Activated CD8-positive, alpha-beta T cell treated with anti-CD3 and anti-CD28 coated beads, Interleukin-2, amount 10 ng/mL, durations not matched to agents 7 days and 5 days (primary cell): ENCODE results near the gene RBM15B. TPM values are rescaled to one million over a fixed set of nuclear protein-coding genes. Genes with fewer than 3 reads are reported as not detected.
"Not testable (repeated sequence)": the region's sequence is repeated elsewhere in the genome, so short reads cannot be mapped to it uniquely, and the experiment has no call there.

ENCODE experiments used
- ATAC-seq: fragments of 150-1000 bp; cut with Tn5 transposase; one replicate; pipeline ENCODE4 v1.10.0; 2021; ENCODE audit warnings: moderate library complexity
- CTCF ChIA-PET: fragments of 350-600 bp; sonication (Branson Sonifier 250); formaldehyde crosslinking; loops from one replicate; lab custom pipeline; 2021; ENCODE audit warnings: antibody characterized with exemption; lab: Charles Lee
- POLR2A ChIA-PET: fragments of 350-600 bp; sonication (Branson Sonifier 250); formaldehyde crosslinking; loops from one replicate; lab custom pipeline; 2021; ENCODE audit warnings: antibody characterized with exemption; lab: Charles Lee
- DNase-seq: peaks from one replicate; pipeline ENCODE4 v3.0.0-alpha.2; 2020
- H3K27ac Mint-ChIP-seq: one replicate; pipeline ENCODE4 v1.8.0; 2021; ENCODE audit warnings: mild to moderate bottlenecking, mixed read lengths
- H3K27me3 Mint-ChIP-seq: one replicate; pipeline ENCODE4 v1.8.0; 2021; ENCODE audit warnings: low read depth, mixed read lengths
- H3K36me3 Mint-ChIP-seq: one replicate; pipeline ENCODE4 v1.8.0; 2021; ENCODE audit warnings: low read depth, mixed read lengths
- H3K4me1 Mint-ChIP-seq: one replicate; pipeline ENCODE4 v1.8.0; 2021; ENCODE audit warnings: low read depth, mixed read lengths
- H3K4me3 Mint-ChIP-seq: one replicate; pipeline ENCODE4 v1.8.0; 2021; ENCODE audit warnings: mild to moderate bottlenecking, mixed read lengths
- H3K9me3 Mint-ChIP-seq: one replicate; pipeline ENCODE4 v1.8.0; 2022; ENCODE audit warnings: mixed read lengths; ENCODE audit not compliant: insufficient read depth
- total RNA-seq, 2 experiments: library from RNA; stranded (reverse); gene quantifications; one replicate each; pipeline ENCODE4 v1.2.3, GENCODE V29; 2021

Gene RBM15B
- total RNA-seq, 2 experiments from 2014 or later, result 30.7 to 30.8 TPM

DNA sequence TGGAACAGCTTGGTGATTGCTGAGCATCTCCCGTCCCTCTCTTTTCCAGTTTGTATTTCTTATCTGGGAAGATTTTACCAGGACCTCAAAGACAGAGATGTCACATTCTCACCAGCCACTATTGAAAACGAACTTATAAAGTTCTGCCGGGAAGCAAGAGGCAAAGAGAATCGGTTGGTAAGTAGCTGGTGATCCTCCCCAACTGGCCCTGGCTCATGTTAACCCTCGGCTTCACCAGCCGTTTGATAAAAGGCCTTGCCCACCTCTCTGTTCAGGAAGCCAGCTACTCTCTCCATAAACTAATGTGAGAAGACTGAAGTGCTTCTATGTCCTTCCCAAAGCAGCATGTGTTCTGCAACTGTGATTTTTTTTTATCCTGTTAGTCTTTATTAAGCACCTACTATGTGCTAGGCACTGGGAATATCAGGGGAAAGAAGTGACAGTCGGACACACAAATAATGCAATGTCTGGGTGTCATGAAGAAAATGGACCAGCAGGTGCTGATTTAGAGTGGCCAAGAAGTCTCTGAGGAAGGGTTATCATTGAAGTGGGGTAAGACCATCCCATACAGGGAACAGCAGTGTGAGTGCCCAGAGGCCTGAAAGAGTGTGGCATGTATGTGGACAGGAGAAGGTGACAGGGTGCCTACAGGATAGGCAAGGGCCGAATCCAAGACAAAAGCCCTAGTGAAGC is 4.8 kb upstream of the RBM15B start:
- H3K27ac Mint-ChIP-seq, result peak overlapping the region; percentile 99
- CTCF ChIA-PET, result interaction anchor here (0.7 to 8.4 kb wide), 14 partner anchors 15 to 814 kb away, joined by 3 to 106 read pairs (median 4); partner anchors contain the start of genes DOCK3 and MAPKAPK3
- ATAC-seq, result no peak
- H3K9me3 Mint-ChIP-seq, result no peaks in the 10 kb centered on the region
- peak overlapping the region; percentile 100 for H3K4me3 Mint-ChIP-seq
- no peak for DNase-seq
- H3K36me3 Mint-ChIP-seq, result peaks cover 49% of the 10 kb centered on the region
- POLR2A ChIA-PET, result interaction anchor here (0.8 to 4.0 kb wide), 12 partner anchors 9 to 795 kb away, joined by 3 to 18 read pairs (median 4); partner anchors contain the start of genes DCAF1 and MAPKAPK3
- peaks cover 62% of the 10 kb centered on the region for H3K4me1 Mint-ChIP-seq
- no peaks in the 10 kb centered on the region for H3K27me3 Mint-ChIP-seq

DNA sequence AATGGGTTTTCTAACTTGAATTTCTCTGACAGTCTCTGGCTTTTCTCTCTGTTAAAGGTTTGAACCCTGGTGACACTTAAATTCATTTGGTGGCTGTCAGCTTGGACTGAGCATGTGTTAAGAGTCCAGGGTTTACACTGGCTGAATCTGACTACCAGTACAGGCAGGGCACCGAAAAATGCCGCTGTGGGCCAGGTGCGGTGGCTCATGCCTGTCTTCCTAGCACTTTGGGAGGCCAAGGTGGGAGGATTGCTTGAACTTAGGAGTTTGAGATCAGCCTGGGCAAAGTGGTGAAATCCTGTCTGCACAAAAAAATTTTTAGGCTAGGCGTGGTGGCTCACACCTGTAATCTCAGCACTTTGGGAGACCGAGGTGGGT is 4.2 kb upstream of the RBM15B start:
- ATAC-seq (no peak), DNase-seq (no peak)
- H3K36me3 Mint-ChIP-seq, result peaks cover 49% of the 10 kb centered on the region
- ChIA-PET POLR2A (interaction anchor here (4.0 kb wide), 1 partner anchor 113 kb away, joined by 18 read pairs; the partner anchor contains the start of gene DCAF1), CTCF (interaction anchor here (1.2 to 8.4 kb wide), 4 partner anchors 112 to 777 kb away, joined by 3 to 106 read pairs (median 4); partner anchors contain the start of genes DOCK3 and MAPKAPK3)
- peak overlapping the region; percentile 99 for H3K27ac Mint-ChIP-seq
- H3K4me3 Mint-ChIP-seq, result peak overlapping the region; percentile 100
- peaks cover 62% of the 10 kb centered on the region for H3K4me1 Mint-ChIP-seq
- H3K9me3 Mint-ChIP-seq, result no peaks in the 10 kb centered on the region
- no peaks in the 10 kb centered on the region for H3K27me3 Mint-ChIP-seq

DNA sequence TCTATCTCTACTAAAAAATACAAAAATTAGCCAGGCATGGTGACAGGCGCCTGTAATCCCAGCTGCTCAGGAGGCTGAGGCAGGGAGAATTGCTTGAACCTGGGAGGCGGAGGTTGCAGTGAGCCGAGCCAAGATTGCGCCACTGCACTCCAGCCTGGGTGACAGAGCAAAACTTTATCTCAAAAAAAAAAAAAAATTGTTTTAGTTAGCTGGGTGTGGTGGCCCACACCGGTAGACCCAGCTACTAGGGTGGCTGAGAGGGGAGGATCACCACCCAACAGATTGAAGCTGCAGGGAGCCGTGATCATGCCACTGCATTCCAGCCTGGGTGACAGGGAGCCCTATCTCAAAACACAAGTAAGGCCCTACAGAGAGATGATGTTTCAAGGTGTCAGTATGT is 3.8 kb upstream of the RBM15B start:
- ChIA-PET POLR2A (interaction anchor here (4.0 kb wide), 1 partner anchor 113 kb away, joined by 18 read pairs; the partner anchor contains the start of gene DCAF1), CTCF (interaction anchor here (0.6 to 8.4 kb wide), 6 partner anchors 47 to 777 kb away, joined by 3 to 106 read pairs (median 6); partner anchors contain the start of gene MAPKAPK3)
- not testable (repeated sequence) for DNase-seq, ATAC-seq, H3K9me3 Mint-ChIP-seq, H3K27me3 Mint-ChIP-seq
- peak overlapping the region; percentile 100 for H3K4me3 Mint-ChIP-seq
- H3K4me1 Mint-ChIP-seq, result peaks cover 64% of the 10 kb centered on the region
- H3K27ac Mint-ChIP-seq, result peak overlapping the region; percentile 99
- H3K36me3 Mint-ChIP-seq, result peaks cover 51% of the 10 kb centered on the region

DNA sequence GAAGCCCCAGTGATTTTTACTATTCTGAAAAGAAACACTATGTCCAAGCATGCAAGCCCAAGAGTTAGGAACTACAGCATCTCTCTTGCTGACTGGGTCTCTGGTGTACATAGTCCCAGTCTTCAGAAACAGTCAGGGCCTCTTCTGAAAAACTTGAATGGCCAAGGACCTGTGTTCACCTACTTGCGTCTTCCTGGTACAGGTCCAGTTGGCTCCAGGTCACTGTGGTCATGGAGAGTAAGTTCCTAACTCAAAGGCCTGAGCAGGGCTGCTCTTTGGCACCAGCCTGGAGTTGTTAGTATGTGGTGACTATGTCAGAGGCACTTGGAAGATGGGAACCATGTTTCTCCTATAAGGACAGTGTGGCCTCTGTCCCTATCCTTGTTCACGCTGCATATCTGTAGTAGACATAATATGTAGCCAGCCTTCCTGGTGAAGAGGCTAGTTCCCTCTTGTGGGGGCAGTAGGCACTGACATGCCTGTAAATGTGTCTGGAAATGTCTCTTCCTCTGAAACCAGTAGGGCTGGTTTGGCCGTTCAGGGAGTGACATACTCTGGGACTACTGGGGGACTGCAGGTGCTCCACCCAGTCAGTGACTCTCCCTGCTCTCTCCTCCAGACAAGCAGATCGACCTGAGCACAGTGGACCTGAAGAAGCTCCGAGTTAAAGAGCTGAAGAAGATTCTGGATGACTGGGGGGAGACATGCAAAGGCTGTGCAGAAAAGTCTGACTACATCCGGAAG is 2.6 kb upstream of the RBM15B start:
- Mint-ChIP-seq H3K27ac (peak overlapping the region; percentile 20), H3K9me3 (no peaks in the 10 kb centered on the region), H3K4me3 (peak overlapping the region; percentile 9), H3K4me1 (peaks cover 69% of the 10 kb centered on the region), H3K27me3 (no peaks in the 10 kb centered on the region), H3K36me3 (peaks cover 58% of the 10 kb centered on the region)
- DNase-seq, result no peak
- no peak for ATAC-seq
- POLR2A ChIA-PET, result no interaction called here
- CTCF ChIA-PET, result interaction anchor here (1.0 to 8.4 kb wide), 24 partner anchors 8 to 819 kb away, joined by 3 to 106 read pairs (median 8); partner anchors contain the start of genes DCAF1, HEMK1, MAPKAPK3 and TEX264

DNA sequence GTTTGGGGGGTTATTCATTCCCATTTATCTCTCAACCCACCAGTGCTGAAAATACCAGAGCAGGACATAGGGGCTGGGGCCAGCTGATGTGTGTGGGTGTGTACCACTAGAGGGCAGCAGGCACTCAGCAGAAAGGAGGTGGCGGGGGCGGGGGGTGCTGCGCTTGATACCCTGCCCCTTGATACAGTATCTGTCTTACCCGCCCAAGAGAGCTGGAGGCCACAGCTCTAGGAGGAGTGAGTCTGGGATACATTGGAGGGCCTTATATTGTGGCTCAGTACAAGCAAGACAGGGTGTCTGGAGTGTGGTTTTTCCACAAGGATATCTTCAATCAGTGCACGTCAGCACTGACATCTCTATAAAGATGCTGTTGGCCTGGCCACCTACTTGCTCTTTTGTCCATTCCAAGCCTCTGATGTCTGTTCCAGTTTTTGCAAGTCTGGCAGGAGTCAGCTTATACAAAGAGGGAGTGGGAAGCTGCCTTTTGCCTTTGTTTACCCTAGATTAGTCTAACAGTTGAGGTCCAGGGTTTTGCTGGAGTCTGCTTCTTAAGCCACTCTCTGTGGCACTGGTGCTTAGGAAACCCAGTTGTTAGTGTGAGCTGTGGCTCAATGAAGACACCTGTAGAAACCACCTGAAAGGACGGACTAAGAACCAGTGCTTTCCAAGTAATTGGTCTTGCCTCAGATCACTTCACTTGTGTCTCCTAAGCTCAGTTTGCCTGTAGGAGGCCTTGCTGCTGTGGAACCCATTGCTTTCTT is 1.5 kb upstream of the RBM15B start:
- ChIA-PET CTCF (interaction anchor here (0.7 to 8.4 kb wide), 32 partner anchors 8 to 820 kb away, joined by 3 to 106 read pairs (median 4); partner anchors contain the start of genes CISH, DCAF1, HEMK1 and MAPKAPK3), POLR2A (interaction anchor here (2.3 kb wide), 1 partner anchor 778 kb away, joined by 5 read pairs; the partner anchor contains the start of gene CISH)
- no peak overlapping the region for H3K27ac Mint-ChIP-seq
- ATAC-seq, result no peak
- peaks cover 70% of the 10 kb centered on the region for H3K4me1 Mint-ChIP-seq
- no peaks in the 10 kb centered on the region for H3K27me3 Mint-ChIP-seq
- DNase-seq, result peak; percentile 71
- H3K4me3 Mint-ChIP-seq, result no peak overlapping the region
- no peaks in the 10 kb centered on the region for H3K9me3 Mint-ChIP-seq
- H3K36me3 Mint-ChIP-seq, result peaks cover 60% of the 10 kb centered on the region

DNA sequence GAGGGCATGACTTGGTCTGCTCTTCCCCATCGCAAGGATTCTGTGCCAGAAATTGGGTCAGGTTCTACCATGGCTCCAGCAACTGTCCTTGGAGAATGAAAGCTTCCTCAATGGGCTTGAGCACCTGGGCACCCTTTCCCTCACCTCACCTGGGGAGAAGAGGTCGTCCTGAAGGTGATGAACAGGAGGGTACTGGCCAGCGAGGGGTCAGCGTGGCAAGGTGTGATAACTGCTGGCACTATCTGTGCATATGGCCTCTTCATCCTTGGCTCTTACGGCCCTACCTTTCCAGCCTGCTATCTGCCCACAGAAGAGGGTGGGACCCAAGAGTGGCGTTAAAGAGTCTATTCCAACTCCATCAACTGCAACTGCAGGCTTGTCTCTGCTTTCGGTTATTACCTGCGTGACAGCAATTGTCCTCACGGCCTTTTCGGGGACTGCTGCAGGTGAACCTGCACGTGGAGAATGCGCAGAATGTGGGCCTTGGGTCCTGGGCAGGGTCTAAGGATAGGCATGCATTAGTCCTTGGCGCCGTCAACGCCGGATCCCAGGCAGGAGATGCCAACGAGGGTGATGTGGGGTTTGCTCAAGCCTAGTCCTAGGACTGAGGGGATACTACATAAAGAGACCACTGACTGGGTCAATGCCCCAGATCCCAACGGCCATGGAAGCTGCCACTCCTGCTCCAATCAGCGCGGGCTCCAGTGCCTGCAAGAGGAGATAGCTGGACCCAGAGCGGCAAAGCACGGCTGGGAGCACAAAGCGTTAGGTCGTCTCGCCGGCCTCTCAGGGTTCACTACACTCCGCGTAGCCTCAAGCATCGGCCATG is 625 bp upstream of the RBM15B start:
- ChIA-PET CTCF (interaction anchor here (0.6 to 8.4 kb wide), 26 partner anchors 10 to 821 kb away, joined by 3 to 106 read pairs (median 6); partner anchors contain the start of genes CISH, DCAF1, HEMK1 and MAPKAPK3), POLR2A (interaction anchor here (2.3 kb wide), 1 partner anchor 779 kb away, joined by 5 read pairs; the partner anchor contains the start of gene CISH)
- H3K27me3 Mint-ChIP-seq, result no peaks in the 10 kb centered on the region
- H3K36me3 Mint-ChIP-seq, result peaks cover 66% of the 10 kb centered on the region
- peak overlapping the region; percentile 71 for H3K27ac Mint-ChIP-seq
- DNase-seq (no peak), ATAC-seq (no peak)
- H3K4me3 Mint-ChIP-seq, result peak overlapping the region; percentile 69
- no peaks in the 10 kb centered on the region for H3K9me3 Mint-ChIP-seq
- H3K4me1 Mint-ChIP-seq, result peaks cover 78% of the 10 kb centered on the region

DNA sequence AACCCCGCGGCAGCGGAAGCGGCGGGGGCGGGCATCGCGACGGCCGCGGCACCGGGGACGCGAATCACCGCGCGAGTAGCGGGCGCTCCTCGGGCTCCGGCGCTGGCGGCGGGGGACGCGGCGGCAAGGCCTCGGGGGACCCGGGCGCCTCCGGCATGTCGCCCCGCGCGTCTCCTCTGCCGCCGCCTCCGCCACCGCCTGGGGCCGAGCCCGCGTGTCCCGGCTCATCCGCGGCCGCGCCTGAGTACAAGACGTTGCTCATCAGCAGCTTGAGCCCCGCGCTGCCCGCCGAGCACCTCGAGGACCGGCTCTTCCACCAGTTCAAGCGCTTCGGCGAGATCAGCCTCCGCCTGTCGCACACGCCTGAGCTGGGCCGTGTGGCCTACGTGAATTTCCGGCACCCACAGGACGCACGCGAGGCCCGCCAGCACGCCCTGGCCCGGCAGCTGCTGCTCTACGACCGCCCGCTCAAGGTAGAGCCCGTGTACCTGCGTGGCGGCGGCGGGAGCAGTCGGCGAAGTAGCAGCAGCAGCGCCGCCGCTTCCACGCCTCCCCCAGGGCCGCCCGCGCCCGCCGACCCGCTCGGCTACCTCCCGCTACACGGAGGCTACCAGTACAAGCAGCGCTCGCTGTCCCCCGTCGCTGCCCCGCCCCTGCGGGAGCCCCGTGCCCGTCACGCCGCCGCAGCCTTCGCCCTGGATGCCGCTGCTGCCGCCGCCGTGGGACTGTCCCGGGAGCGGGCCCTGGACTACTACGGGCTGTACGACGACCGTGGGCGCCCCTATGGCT is 675 bp downstream of the RBM15B start:
- Mint-ChIP-seq H3K9me3 (no peaks in the 10 kb centered on the region), H3K4me1 (peaks cover 79% of the 10 kb centered on the region), H3K36me3 (peaks cover 61% of the 10 kb centered on the region), H3K27ac (peak overlapping the region; percentile 94), H3K4me3 (peak overlapping the region; percentile 83), H3K27me3 (no peaks in the 10 kb centered on the region)
- ChIA-PET POLR2A (interaction anchor here (0.5 to 0.6 kb wide), 2 partner anchors 278 to 760 kb away, joined by 3 read pairs; no protein-coding TSS in a partner anchor), CTCF (interaction anchor here (1.1 to 3.2 kb wide), 4 partner anchors 8 to 291 kb away, joined by 3 to 21 read pairs (median 4); no protein-coding TSS in a partner anchor)
- peak; percentile 17 for ATAC-seq
- peak; percentile 67 for DNase-seq

DNA sequence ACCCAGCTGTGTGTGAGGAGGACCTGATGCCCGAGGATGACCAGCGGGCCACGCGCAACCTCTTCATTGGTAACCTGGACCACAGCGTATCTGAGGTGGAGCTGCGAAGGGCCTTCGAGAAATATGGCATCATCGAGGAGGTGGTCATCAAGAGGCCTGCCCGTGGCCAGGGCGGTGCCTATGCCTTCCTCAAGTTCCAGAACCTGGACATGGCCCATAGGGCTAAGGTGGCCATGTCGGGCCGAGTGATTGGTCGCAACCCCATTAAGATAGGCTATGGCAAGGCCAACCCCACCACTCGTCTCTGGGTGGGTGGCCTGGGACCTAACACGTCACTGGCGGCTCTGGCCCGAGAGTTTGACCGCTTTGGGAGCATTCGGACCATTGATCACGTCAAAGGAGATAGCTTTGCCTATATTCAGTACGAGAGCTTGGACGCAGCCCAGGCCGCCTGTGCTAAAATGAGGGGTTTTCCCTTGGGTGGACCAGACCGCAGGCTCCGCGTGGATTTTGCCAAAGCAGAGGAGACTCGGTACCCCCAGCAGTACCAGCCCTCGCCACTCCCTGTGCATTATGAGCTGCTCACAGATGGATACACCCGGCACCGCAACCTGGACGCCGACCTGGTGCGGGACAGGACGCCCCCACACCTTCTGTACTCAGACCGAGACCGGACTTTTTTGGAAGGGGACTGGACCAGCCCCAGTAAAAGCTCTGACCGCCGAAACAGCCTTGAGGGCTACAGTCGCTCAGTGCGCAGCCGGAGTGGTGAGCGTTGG is 1.5 kb downstream of the RBM15B start:
- DNase-seq, result no peak
- peak overlapping the region; percentile 94 for H3K27ac Mint-ChIP-seq
- H3K4me3 Mint-ChIP-seq, result peak overlapping the region; percentile 83
- H3K4me1 Mint-ChIP-seq, result peaks cover 73% of the 10 kb centered on the region
- no peak for ATAC-seq
- ChIA-PET CTCF (interaction anchor here (1.1 to 1.4 kb wide), 3 partner anchors 9 to 290 kb away, joined by 3 to 5 read pairs (median 3); no protein-coding TSS in a partner anchor), POLR2A (interaction anchor here (0.6 kb wide), 1 partner anchor 277 kb away, joined by 3 read pairs; no protein-coding TSS in a partner anchor)
- peaks cover 63% of the 10 kb centered on the region for H3K36me3 Mint-ChIP-seq
- H3K27me3 Mint-ChIP-seq, result no peaks in the 10 kb centered on the region
- no peaks in the 10 kb centered on the region for H3K9me3 Mint-ChIP-seq

DNA sequence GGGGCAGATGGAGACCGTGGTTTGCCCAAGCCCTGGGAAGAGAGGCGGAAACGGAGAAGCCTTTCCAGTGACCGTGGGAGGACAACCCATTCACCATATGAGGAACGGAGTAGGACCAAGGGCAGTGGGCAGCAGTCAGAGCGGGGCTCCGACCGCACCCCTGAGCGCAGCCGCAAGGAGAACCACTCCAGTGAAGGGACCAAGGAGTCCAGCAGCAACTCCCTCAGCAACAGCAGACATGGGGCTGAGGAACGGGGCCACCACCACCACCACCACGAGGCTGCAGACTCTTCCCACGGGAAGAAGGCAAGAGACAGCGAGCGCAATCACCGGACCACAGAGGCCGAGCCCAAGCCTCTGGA is 2.0 kb downstream of the RBM15B start:
- peaks cover 68% of the 10 kb centered on the region for H3K4me1 Mint-ChIP-seq
- no peaks in the 10 kb centered on the region for H3K9me3 Mint-ChIP-seq
- H3K36me3 Mint-ChIP-seq, result peaks cover 57% of the 10 kb centered on the region
- POLR2A ChIA-PET, result interaction anchor here (1.1 kb wide), 1 partner anchor 772 kb away, joined by 3 read pairs; no protein-coding TSS in a partner anchor
- no peak for DNase-seq
- ATAC-seq, result no peak
- no peaks in the 10 kb centered on the region for H3K27me3 Mint-ChIP-seq
- CTCF ChIA-PET, result interaction anchor here (0.9 to 1.4 kb wide), 3 partner anchors 10 to 289 kb away, joined by 3 to 5 read pairs (median 4); no protein-coding TSS in a partner anchor
- peak overlapping the region; percentile 83 for H3K4me3 Mint-ChIP-seq
- no peak overlapping the region for H3K27ac Mint-ChIP-seq
